Endothelial cell (in vitro differentiated cells): Measurements from ENCODE around the gene PVALEF. TPM values are rescaled to one million over a fixed set of nuclear protein-coding genes. Genes with fewer than 3 reads are reported as not detected.

Source experiments
- DNase-seq: peaks from one replicate; pipeline ENCODE4 v3.0.0; 2021; ENCODE audit warnings: low spot score
- H3K27ac Mint-ChIP-seq: one replicate; pipeline ENCODE4 v1.8.0; 2021; ENCODE audit warnings: mixed read lengths, inconsistent platforms; ENCODE audit not compliant: unreplicated experiment
- H3K27me3 Mint-ChIP-seq: one replicate; pipeline ENCODE4 v1.8.0; 2021; ENCODE audit warnings: mild to moderate bottlenecking, moderate library complexity, mixed read lengths, inconsistent platforms; ENCODE audit not compliant: unreplicated experiment
- H3K36me3 Mint-ChIP-seq: one replicate; pipeline ENCODE4 v1.8.0; 2021; ENCODE audit warnings: mild to moderate bottlenecking, low read depth, mixed read lengths, inconsistent platforms; ENCODE audit not compliant: unreplicated experiment
- H3K4me1 Mint-ChIP-seq: one replicate; pipeline ENCODE4 v1.8.0; 2021; ENCODE audit warnings: mild to moderate bottlenecking, mixed read lengths, inconsistent platforms; ENCODE audit not compliant: unreplicated experiment
- H3K4me3 Mint-ChIP-seq: one replicate; pipeline ENCODE4 v1.8.0; 2021; ENCODE audit warnings: mild to moderate bottlenecking, mixed read lengths, inconsistent platforms; ENCODE audit not compliant: unreplicated experiment
- H3K9me3 Mint-ChIP-seq: one replicate; pipeline ENCODE4 v1.8.0; 2021; ENCODE audit warnings: mixed read lengths, inconsistent platforms; ENCODE audit not compliant: unreplicated experiment
- total RNA-seq: library from RNA; stranded (reverse); fragmentation: NEBNext Ultra II Directional; extraction: Animal tissue kit (Norgen Biotek cat#: 25700); gene quantifications from one replicate; pipeline ENCODE4 v1.2.1, GENCODE V29; 2021; ENCODE audit not compliant: unreplicated experiment
- TF ChIP-seq, protein P1 (sequence below): fragments of 200-600 bp; sonication (generic); IDR thresholded peaks from one replicate; pipeline ENCODE4 v1.5.0; 2021; ENCODE audit warnings: antibody characterized with exemption; ENCODE audit not compliant: unreplicated experiment

Gene PVALEF
- total RNA-seq, 1 donor from 2014 or later: not detected

DNA sequence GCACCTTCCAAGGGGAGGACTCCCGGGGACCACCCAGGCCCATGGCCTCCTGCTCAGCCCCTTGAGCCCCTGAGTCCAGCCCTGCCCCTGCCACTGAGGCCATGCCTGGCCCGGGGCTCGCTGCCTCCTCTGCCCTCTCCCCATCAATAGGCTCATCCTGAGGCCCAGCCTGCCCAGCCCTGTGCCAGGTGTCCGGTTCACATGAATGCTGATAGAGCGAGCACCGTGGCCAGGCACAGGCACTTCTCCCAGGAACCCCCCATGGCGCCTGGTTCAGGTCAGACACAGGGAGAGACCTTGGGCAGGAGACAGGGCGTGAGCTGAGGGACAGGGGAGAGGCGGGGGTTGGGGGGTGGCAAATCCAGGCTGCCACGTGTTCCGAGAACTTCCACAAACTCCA is 2.8 kb upstream of the PVALEF start:
- TF ChIP-seq, protein P1, sequence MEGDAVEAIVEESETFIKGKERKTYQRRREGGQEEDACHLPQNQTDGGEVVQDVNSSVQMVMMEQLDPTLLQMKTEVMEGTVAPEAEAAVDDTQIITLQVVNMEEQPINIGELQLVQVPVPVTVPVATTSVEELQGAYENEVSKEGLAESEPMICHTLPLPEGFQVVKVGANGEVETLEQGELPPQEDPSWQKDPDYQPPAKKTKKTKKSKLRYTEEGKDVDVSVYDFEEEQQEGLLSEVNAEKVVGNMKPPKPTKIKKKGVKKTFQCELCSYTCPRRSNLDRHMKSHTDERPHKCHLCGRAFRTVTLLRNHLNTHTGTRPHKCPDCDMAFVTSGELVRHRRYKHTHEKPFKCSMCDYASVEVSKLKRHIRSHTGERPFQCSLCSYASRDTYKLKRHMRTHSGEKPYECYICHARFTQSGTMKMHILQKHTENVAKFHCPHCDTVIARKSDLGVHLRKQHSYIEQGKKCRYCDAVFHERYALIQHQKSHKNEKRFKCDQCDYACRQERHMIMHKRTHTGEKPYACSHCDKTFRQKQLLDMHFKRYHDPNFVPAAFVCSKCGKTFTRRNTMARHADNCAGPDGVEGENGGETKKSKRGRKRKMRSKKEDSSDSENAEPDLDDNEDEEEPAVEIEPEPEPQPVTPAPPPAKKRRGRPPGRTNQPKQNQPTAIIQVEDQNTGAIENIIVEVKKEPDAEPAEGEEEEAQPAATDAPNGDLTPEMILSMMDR: no peak
- no peak overlapping the region for H3K4me3 Mint-ChIP-seq
- no peak overlapping the region for H3K27ac Mint-ChIP-seq
- H3K27me3 Mint-ChIP-seq: peaks cover 7% of the 10 kb centered on the region
- H3K4me1 Mint-ChIP-seq: peaks cover 4% of the 10 kb centered on the region
- H3K36me3 Mint-ChIP-seq: no peaks in the 10 kb centered on the region
- no peak for DNase-seq
- no peaks in the 10 kb centered on the region for H3K9me3 Mint-ChIP-seq

DNA sequence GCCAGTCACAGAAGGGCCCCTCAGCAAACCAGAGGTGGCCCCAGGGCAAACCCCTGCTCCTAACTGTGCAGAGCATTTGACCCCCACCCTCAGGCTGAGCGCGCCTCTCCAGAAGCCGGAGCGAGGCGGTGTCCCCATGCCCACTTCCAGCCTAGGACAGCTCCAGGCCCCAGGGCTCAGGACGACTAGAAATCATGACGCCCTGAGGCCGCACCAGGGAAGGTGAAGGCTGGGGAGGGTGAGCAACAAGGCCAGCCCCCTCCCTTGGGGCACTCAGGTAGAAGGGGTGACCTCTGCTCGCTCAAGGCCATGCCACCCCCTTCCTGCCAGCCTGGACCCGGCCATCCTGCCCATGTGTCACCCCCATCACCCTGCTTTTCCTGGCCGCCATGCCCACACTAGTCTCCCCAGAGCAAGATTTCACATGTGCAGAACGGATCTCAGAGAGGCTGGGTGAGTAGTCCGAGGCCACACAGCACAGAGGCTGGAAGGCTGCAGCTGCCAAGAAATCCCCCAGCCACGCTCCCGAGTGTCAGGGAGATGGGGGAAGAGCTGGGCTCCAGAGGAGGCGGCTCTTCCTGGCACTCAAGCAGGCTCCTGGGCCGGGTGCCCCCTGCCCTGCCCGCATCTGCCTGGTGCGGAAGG is 2.1 kb upstream of the PVALEF start:
- TF ChIP-seq, protein P1: no peak

DNA sequence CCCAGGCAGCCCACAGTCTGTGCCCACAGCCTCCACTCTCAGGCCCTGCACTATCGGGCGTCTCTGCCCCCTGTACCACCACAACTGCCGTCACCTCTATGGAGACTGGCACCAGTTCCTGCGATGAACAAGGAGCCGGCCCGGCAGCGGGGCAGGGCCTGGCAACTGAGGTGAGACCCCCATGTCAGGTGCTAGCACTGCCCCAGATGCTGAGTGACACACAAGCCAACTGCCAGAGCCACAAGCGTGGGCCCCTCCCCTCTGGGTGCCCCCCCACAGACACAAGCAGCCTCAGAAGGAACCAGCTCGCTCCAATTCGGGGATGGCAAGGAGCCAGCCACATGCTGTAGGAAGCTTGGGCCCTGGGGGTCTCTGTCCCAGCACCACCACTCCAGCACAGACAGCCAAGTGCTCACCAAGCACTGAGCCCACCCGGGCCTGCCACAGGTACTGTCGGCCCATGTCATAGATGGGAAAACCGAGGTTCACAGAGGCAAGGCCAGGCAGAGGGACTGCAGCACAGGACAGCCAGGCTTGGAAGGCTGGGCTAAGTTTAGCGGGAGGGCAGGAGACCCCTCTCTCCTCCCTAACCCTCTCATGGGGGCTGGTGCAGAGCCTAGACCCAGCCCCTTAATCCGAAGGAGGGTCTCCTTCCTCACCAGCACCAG is 1.5 kb upstream of the PVALEF start:
- no peak overlapping the region for H3K4me3 Mint-ChIP-seq
- H3K27me3 Mint-ChIP-seq: peaks cover 7% of the 10 kb centered on the region
- no peaks in the 10 kb centered on the region for H3K9me3 Mint-ChIP-seq

More for the DNA sequence above, 2.1 kb upstream of the PVALEF start:
- Mint-ChIP-seq H3K36me3 (no peaks in the 10 kb centered on the region), H3K27me3 (peaks cover 7% of the 10 kb centered on the region), H3K4me1 (peaks cover 4% of the 10 kb centered on the region), H3K9me3 (no peaks in the 10 kb centered on the region), H3K27ac (no peak overlapping the region), H3K4me3 (no peak overlapping the region)
- no peak for DNase-seq

GRCh38 chr17:81164371-81165245 is 699 bp upstream of the PVALEF start:
- Mint-ChIP-seq H3K4me3 (no peak overlapping the region), H3K27me3 (peaks cover 7% of the 10 kb centered on the region), H3K36me3 (no peaks in the 10 kb centered on the region), H3K4me1 (peaks cover 4% of the 10 kb centered on the region), H3K27ac (no peak overlapping the region), H3K9me3 (no peaks in the 10 kb centered on the region)
- TF ChIP-seq, protein P1: no peak
- no peak for DNase-seq

More for the DNA sequence above, 1.5 kb upstream of the PVALEF start:
- no peak overlapping the region for H3K27ac Mint-ChIP-seq
- no peak for DNase-seq
- peaks cover 4% of the 10 kb centered on the region for H3K4me1 Mint-ChIP-seq
- TF ChIP-seq, protein P1: no peak
- H3K36me3 Mint-ChIP-seq: no peaks in the 10 kb centered on the region
